GM19099 (cell line): ENCODE data around the gene SCARB1.

Experiments used
- POLR2A ChIP-seq: IDR thresholded peaks from 3 replicates; pipeline ENCODE4 v1.6.1; 2011; ENCODE audit warnings: low read depth; ENCODE audit not compliant: insufficient read length; ENCODE audit errors: extremely low read depth

SCARB1 gene

DNA sequence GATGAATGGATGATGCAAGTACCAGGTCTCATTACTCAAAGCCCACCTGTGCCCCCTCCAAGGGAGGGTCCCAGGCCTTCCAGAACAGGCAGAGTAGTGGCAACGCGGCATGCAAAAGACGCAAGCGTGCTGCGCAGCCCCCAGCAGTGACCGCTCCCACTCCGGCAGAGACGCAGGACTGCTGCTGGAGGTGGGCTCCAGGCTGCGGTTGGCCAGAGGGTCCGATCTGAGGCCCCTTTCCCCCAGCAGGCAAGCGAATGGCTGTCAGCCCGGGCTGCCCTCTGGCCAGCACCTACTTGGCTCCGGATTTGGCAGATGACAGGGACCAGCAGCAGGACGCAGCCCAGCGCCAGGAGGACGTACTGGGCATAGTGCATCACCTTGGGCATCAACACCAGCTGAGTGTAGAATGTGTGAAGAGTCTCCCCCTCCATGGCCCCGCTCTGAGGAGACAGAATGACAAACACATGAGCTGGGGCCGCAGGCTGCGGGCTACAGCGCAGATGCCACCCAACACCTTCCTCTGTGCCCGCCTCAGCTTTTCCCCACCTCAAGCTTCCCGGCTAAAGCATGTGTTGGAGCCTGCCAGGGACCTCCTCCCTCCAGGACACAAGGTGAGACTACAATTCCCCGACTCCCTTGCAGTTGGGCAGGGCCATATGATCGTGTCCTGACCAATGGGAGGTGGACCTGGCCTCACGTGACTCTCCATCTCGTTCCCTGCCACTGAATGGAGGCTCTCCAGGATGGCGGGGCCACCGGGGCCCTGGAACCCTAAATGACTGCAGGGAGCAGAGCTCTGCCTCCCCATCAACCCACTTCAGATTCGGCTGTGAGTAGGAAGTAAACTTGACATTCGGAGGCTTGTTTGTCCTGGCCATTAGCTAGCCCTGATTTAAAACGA, 77.4 kb downstream of the SCARB1 start:
- no peak for TF ChIP-seq POLR2A

DNA sequence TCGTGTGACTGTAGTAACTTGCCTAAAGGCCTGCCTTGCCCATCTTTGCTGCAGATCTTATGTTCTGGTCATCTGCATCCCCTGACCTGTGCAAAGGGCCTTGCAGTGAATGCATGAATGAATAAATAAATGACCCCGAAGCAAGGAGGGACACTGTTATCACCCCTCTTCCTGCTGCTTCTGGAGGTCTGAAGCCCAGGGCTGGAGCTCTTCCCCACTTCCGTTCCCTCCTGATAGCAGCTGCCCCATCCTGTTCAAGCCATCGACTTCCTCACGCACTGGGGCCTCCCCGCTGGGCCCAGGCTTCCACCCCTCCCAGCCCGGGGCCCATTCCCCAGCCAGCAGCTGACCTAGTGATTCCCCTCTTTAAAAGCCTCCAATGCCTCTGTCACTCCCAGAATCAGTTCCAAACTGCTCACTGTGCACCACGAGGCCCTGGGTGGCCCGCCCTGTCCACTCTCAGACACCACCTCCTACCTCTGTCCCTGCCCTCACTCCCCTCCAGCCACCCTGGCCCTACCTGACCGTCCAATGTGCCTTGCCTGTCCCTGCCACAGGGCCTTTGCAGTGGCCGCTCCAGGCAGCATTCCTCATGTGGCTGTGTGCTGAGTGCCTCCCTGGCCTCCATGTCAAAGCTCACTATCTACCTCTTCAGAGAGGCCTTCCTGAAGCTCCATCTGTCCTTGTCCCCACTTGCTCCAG, 78.6 kb downstream of the SCARB1 start:
- no peak for TF ChIP-seq POLR2A

DNA sequence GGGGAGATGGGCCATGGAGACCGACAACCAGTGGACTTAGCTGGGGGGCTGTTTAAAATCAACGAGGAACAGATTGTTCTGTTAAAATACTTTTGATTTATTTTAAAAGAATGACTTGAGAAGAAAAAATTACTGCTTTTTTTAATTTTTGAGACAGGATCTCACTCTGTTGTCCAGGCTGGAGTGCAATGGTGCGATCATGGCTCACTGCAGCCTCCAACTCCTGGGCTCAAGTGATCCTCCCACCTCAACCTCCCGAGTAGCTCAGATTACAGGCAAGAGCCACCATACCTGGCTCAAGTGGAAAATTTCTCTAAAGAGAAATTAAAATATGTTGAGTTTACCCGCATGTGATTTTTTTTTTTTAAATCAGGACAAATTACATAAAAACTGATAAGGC, 80.6 kb downstream of the SCARB1 start:
- no peak for TF ChIP-seq POLR2A

DNA sequence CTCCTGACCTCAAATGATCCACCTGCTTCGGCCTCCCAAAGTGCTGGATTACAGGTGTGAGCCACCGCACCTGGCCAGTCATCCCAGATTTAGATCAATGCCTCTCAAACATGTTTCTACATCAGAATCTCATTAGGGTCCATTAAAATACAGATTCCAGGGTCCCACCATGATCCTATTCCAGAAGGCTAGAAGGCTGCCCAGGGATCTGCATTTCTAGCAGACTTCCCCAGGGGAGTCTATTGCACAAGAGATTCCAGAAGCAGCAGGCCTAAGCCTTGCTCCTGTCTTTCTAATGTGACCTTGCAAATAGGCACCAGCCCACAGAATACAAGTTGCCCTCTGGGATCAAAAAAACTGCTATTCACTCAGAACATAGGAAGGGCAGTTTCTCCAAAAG, 81.5 kb downstream of the SCARB1 start:
- no peak for TF ChIP-seq POLR2A

DNA sequence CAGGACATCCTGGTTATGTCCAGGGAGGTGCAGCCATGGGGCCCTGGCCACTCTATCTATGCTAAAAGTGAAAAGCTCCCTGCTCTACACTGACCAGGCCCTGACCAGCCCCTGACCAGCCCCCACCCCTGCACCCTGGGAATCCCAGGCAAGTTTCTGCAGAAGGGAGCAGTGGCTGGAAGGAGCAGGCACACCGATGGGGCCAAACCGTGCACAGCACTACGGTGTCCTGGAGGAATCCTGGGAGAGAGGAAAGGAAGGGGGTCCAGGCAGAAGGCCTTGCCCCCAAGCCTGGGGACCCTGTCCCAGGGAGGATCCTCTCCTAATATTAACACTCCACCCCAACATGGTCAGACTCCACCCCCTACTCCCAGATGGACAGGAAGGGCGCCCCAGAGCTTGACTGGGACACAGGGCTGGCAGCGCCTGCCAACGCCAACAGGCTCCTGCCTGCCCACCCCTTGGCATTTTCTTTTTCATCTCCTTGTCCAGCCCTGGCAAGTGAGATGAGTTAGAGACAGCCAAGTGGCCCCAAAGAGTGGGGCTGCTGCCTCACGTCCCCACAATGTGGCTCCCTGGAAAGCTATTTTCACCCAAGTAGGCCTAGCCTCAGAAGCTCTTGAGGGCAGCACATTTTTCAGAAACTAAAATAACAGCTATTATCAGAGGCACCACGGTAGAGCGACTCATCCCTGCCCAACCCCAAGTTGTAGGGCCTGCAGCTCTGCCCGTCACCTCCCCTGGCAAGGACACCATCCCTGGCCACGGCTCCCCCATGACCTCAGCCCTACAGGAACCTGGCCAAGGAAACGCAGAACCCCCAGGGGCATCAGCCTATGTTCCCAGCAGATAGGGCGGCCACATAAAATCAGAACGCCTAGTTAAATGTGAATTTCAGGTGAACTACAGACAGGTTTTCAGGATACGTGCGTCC, 82.6 kb downstream of the SCARB1 start:
- no peak for TF ChIP-seq POLR2A

DNA sequence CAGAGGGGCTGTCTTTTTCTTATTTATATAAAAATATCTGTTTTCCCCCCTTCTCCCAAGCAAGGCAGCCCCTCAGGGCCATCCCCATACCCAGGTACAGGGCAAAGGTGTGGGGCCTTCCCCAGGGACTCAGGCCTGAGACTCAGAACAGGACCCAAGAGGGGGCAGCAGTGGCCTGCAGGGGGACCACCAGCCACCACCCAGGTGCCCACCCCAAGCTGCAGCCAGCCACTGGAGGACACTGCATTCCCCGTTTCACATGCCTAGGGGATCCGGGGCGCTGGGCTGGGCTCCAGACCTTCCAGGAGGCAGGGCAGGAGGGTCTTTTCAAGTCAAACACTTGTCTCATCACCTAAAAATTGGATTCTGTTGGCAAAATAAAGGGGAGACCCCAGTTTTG, 83.3 kb downstream of the SCARB1 start:
- no peak for TF ChIP-seq POLR2A

DNA sequence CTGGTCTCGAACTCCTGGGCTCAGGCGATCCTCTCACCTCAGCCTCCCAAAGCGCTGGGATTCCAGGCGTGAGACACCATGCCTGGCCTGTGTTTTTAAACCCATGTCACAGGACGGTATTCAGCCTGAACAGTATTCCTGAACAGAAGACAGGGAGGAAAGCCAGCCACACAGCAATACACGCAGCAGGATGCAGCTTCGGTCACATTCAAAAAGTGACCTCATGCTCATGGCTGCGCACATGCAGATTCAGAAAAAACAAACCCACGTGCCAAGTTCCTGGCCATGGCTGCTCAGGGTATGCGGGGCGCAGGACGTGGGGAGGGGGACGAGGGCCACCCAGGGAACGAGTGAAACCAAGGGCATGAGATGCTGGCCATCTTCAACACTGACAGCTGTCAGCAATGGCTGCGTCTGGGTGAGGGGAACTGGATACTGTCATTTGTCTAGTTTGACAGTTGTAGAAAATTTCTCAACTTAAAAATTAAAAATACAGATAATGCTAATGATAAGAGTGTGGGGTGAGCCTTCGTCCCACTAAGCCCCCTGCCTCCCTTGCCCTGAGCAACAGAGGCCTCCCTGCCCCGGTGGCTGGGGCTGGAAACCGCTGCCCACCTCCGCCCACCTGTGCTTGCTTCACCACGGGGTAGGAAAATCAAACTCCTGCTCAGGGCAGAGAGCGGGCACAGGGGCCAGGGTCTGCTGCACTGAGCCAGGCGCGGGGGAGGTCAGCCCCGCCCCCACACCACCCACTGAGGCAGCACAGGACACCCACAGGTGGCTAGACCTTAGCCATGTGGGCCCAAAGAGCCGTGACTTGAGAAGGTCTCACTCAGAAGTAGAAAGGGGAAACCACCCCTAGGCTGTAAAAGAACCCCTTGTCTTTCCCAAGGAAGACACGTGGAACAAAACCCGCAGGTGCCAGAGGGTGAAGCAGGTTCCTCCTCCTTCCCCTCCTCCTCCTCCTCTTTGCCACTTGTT, 84.2 kb downstream of the SCARB1 start:
- TF ChIP-seq POLR2A: no peak

DNA sequence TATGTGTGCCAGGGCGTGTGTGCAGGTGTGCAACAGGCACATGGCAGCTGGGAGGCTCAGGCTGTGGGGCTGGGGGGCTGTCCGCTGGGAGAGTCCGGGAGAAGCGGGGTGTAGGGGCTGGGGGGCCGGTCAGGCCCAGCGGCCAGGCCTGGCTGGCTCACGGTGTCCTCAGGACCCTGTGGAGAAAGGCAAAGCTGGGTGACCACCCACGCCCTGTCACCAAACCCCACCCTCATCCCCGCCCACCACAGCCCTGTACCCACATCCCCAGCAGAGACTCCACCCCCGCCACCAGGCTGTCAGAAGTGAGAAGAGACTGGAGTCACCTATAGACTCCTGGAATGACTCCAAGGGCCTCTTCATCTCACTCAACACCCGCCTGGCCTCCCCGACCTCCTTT, 85.3 kb downstream of the SCARB1 start:
- no peak for TF ChIP-seq POLR2A

DNA sequence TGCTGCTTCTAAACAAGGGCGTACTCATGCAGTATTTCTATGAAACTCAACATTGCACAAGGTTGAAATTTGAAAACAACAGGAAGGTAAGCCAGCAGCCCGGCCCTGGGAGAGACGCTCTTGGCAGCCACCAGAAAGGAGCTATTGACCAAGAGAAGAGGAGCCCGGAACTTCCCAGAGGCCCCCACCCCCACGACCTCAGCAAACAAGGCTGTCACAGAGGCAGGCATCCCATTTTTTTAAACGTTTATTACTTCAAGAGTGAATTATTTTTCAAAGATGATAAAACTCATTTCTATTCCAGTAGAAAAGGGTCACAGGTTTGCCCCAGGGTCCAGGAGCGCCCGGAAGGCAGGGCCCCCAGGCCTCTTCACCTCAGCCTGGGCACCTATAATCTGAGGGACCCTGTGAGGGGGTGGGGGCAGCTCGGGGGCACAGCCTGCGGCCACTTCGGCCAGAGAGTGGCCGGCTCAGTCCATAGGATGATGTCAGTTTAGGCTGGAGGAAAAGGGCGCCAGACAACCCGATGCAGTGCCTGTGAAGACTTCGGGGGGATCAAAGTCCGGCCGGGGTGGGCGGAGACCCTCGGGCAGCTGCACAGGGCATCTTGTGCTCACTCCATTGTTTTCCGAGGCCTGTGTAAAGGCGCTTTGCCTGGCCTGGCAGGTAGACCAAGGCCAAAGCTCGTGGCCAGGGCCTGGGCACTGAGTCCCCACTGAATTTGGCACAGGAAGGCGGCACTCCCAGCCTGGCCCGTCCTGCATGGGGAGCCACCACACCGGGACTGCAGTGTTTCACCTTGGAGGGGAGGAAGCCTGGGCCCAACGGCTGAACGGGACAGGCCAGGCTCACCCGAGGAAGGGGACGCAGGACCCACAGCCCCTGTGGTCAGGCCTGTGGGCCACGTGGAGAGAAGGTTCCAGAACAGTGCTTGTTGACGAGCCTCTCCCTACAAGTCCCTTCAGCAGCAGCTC, 86.0 kb downstream of the SCARB1 start:
- no peak for TF ChIP-seq POLR2A

DNA sequence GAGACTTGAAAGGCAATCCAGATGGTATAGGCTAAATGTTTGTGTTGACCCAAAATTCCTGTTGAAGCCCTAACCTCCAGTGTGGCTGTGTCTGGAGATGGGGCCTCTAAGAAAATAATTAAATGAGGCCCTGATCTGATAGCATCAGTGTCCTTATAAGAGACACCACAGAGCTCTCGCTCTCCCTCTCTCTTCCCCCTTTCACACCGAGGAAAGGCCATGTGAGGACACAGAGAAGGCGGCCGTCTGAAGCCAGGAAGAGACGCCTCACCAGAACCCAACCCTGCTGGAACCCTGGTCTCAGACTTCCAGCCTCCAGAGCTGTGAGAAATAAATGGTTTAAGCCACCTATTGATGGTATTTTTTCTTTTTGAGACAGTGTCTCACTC, 87.5 kb downstream of the SCARB1 start:
- no peak for TF ChIP-seq POLR2A

DNA sequence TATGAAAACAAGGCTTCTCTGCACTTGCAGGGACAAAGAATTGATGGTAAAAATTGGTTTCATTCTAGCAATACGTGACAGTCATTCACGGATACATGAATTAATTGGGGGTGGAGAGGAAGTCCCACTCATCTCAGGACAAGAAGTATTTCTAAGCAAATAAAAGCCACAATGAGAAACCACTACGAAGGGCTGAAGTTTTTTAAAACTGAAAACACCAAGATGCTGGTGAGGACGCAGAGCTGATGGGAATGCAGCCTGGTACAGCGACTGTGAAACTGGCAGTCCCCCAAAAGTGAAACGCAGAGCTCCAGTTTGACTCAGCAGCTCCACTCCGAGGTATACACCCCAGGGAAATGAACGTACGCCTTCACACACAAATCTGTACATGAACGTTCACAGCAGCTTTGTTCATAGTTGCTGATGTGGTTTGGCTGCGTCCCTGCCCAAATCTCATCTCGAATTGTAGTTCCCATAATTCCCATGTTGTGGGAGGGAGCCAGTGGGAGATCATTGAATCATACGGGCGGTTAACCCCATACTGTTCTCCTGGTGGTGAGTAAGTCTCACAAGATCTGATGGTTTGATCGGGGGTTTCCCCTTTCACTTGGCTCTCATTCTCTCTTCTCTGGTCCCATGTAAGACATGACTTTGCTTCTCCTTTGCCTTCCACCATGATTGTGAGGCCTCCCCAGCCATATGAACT, 89.0 kb downstream of the SCARB1 start:
- TF ChIP-seq POLR2A: peak; percentile 18

DNA sequence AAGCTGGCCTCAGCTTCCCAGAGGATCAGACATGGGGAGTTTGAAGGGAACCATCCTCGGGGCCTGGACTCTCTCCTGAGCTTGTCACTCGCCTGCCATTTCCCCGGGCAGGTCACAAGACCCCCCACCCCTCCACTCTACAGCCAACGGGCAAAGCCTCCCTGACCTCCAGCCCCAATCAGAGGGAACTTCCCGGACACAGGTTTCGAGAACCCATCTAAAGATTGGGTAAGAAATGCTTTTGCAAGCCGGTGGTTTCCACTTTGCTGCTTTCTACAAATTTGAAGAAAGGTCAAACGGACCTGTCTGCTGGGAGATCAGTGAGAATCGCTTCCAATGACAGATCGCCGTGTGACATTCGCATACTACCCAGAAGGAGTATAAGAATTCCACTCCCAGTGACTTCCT, 89.6 kb downstream of the SCARB1 start:
- peak; percentile 60 for TF ChIP-seq POLR2A
